Mesendoderm (in vitro differentiated cells): ENCODE results near the gene PTPRZ1.

Source experiments
- DNase-seq: peaks from one replicate; pipeline ENCODE4 v3.0.0; 2013
- H2AK5ac ChIP-seq: 2 replicates; pipeline ENCODE4 v1.6.1; 2013; ENCODE audit warnings: low read length, inconsistent platforms
- H2BK120ac ChIP-seq: 2 replicates; pipeline ENCODE4 v1.6.1; 2013; ENCODE audit warnings: low read depth, mild to moderate bottlenecking, low read length, moderate library complexity, mixed read lengths
- H2BK15ac ChIP-seq: replicated peaks from 2 replicates; pipeline ENCODE4 v1.6.1; 2013; ENCODE audit warnings: low read depth, mild to moderate bottlenecking, moderate library complexity
- H2BK5ac ChIP-seq: 2 replicates; pipeline ENCODE4 v1.6.1; 2013; ENCODE audit warnings: low read length, inconsistent platforms
- H3K18ac ChIP-seq: 2 replicates; pipeline ENCODE4 v1.6.1; 2013; ENCODE audit warnings: mild to moderate bottlenecking, low read length, mixed read lengths
- H3K23ac ChIP-seq: one replicate; pipeline ENCODE4 v1.6.1; 2013; ENCODE audit warnings: low read length
- H3K27ac ChIP-seq: 2 replicates; pipeline ENCODE4 v1.5.1; 2013; ENCODE audit warnings: low read depth, mild to moderate bottlenecking, inconsistent platforms, low read length, moderate library complexity
- H3K27me3 ChIP-seq: 2 replicates; pipeline ENCODE4 v1.6.1; 2013; ENCODE audit warnings: low read length, control low read depth, mild to moderate bottlenecking, inconsistent platforms; ENCODE audit not compliant: insufficient read depth, poor library complexity
- H3K36me3 ChIP-seq: 2 replicates; pipeline ENCODE4 v1.6.1; 2013; ENCODE audit warnings: low read length, inconsistent platforms; ENCODE audit not compliant: control insufficient read depth, insufficient read depth
- H3K4ac ChIP-seq: one replicate; pipeline ENCODE4 v1.6.1; 2013; ENCODE audit warnings: low read depth, mild to moderate bottlenecking, low read length, moderate library complexity
- H3K4me1 ChIP-seq: 2 replicates; pipeline ENCODE4 v1.6.1; 2013; ENCODE audit warnings: low read depth, low read length, inconsistent platforms; ENCODE audit not compliant: control insufficient read depth
- H3K4me2 ChIP-seq: 2 replicates; pipeline ENCODE4 v1.6.1; 2013; ENCODE audit warnings: low read length
- H3K4me3 ChIP-seq: 2 replicates; pipeline ENCODE4 v1.5.1; 2013; ENCODE audit warnings: mild to moderate bottlenecking, low read length
- H3K56ac ChIP-seq: one replicate; pipeline ENCODE4 v1.6.1; 2013; ENCODE audit warnings: low read length
- H3K79me1 ChIP-seq: 2 replicates; pipeline ENCODE4 v1.6.1; 2013; ENCODE audit warnings: low read length, inconsistent platforms
- H3K79me2 ChIP-seq: 2 replicates; pipeline ENCODE4 v1.6.1; 2013; ENCODE audit warnings: mild to moderate bottlenecking, low read length; ENCODE audit not compliant: control insufficient read depth, insufficient read depth
- H3K9ac ChIP-seq: 2 replicates; pipeline ENCODE4 v1.6.1; 2013; ENCODE audit warnings: low read length, inconsistent platforms
- H4K5ac ChIP-seq: one replicate; pipeline ENCODE4 v1.6.1; 2013; ENCODE audit warnings: low read length
- H4K8ac ChIP-seq: one replicate; pipeline ENCODE4 v1.6.1; 2013; ENCODE audit warnings: low read depth, mild to moderate bottlenecking, control low read depth, low read length, moderate library complexity
- WGBS: extraction: QIAGEN DNeasy Blood & Tissue Kit; methylation state at CpG from one replicate; pipeline ENCODE4 v1.1.7; 2013; ENCODE audit warnings: low lambda C conversion rate, missing lambda C conversion rate; ENCODE audit not compliant: insufficient coverage; ENCODE audit errors: extremely low coverage; 5-methylcytosine and 5-hydroxymethylcytosine counted together

Gene PTPRZ1

DNA sequence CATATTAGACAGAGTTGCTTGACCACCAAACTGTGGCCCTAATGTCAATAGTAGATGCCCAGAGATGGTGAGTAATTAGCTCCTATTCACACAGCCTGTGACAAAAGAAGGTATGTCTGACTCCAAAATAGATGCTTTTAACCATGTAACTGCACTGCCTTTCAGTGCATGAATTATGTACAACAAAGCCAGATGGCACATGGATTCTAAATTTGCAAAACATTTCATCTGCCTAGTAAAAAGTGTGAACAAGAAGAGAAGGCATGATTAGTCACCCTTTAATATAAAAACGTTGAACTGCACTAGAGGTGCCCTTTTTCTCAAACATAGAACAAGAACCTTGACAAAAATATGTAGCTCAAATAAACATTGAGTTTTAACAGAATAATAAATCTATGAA lies 35.5 kb upstream of the PTPRZ1 start:
- H3K4me1 ChIP-seq, result no peaks in the 10 kb centered on the region
- no peak overlapping the region for H3K27ac ChIP-seq
- H3K18ac ChIP-seq, result no peak overlapping the region
- H2BK15ac ChIP-seq, result no peak overlapping the region
- no peak overlapping the region for H2BK5ac ChIP-seq
- no CpG with 5 or more reads among the region's 1 CpG for WGBS
- no peak overlapping the region for H3K4me3 ChIP-seq
- H2BK120ac ChIP-seq, result no peak overlapping the region
- H3K36me3 ChIP-seq, result no peaks in the 10 kb centered on the region
- DNase-seq, result no peak
- no peak overlapping the region for H3K4me2 ChIP-seq
- H4K5ac ChIP-seq, result no peak overlapping the region
- no peak overlapping the region for H3K23ac ChIP-seq
- no peaks in the 10 kb centered on the region for H3K79me2 ChIP-seq
- H3K56ac ChIP-seq, result no peak overlapping the region
- H3K27me3 ChIP-seq, result no peaks in the 10 kb centered on the region
- no peak overlapping the region for H3K4ac ChIP-seq
- no peaks in the 10 kb centered on the region for H3K79me1 ChIP-seq
- no peak overlapping the region for H2AK5ac ChIP-seq
- H3K9ac ChIP-seq, result no peak overlapping the region
- H4K8ac ChIP-seq, result no peak overlapping the region

GRCh38 chr7:121847041-121847440 lies 25.9 kb upstream of the PTPRZ1 start:
- H4K5ac ChIP-seq, result no peak overlapping the region
- H4K8ac ChIP-seq, result no peak overlapping the region
- no peak overlapping the region for H3K18ac ChIP-seq
- H3K4ac ChIP-seq, result no peak overlapping the region
- no peak overlapping the region for H2BK120ac ChIP-seq
- no peak overlapping the region for H2BK15ac ChIP-seq
- H2BK5ac ChIP-seq, result no peak overlapping the region
- H3K9ac ChIP-seq, result no peak overlapping the region
- no peaks in the 10 kb centered on the region for H3K4me1 ChIP-seq
- H3K27ac ChIP-seq, result no peak overlapping the region
- H3K4me2 ChIP-seq, result no peak overlapping the region
- WGBS, result no CpG with 5 or more reads among the region's 4 CpGs
- H3K79me1 ChIP-seq, result no peaks in the 10 kb centered on the region
- DNase-seq, result no peak
- H3K36me3 ChIP-seq, result no peaks in the 10 kb centered on the region
- H2AK5ac ChIP-seq, result no peak overlapping the region
- H3K27me3 ChIP-seq, result no peaks in the 10 kb centered on the region
- no peak overlapping the region for H3K4me3 ChIP-seq
- no peak overlapping the region for H3K23ac ChIP-seq
- H3K79me2 ChIP-seq, result no peaks in the 10 kb centered on the region
- H3K56ac ChIP-seq, result no peak overlapping the region

DNA sequence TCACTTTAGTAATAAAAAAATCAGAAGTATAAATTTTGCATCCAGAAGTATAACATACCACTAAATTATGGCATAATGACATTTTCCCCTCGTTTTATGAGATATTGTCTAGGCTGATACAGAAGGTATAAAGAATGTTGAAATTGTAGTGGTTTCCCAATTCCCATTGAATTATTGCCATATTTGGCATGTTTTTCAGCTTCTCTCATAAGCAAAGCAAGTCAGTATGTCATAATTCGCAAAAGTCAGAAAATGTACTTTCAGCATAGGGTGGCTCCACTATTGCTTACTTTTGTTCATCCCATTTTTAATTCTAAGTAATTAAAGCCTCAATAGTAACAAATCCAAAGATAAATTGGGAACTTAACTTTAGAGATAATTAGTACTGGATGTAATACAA lies 19.7 kb upstream of the PTPRZ1 start:
- no peak overlapping the region for H3K4me3 ChIP-seq
- no peaks in the 10 kb centered on the region for H3K27me3 ChIP-seq
- no peak overlapping the region for H2AK5ac ChIP-seq
- H3K4me2 ChIP-seq, result no peak overlapping the region
- no peak overlapping the region for H4K5ac ChIP-seq
- H3K36me3 ChIP-seq, result no peaks in the 10 kb centered on the region
- H3K18ac ChIP-seq, result no peak overlapping the region
- no peak overlapping the region for H3K9ac ChIP-seq
- H3K27ac ChIP-seq, result no peak overlapping the region
- no peak overlapping the region for H3K4ac ChIP-seq
- H3K79me2 ChIP-seq, result no peaks in the 10 kb centered on the region
- no peak overlapping the region for H2BK15ac ChIP-seq
- no peak overlapping the region for H4K8ac ChIP-seq
- DNase-seq, result no peak
- no peaks in the 10 kb centered on the region for H3K79me1 ChIP-seq
- WGBS, result no CpG with 5 or more reads among the region's 2 CpGs
- H3K4me1 ChIP-seq, result no peaks in the 10 kb centered on the region
- no peak overlapping the region for H2BK120ac ChIP-seq
- no peak overlapping the region for H3K56ac ChIP-seq
- H3K23ac ChIP-seq, result no peak overlapping the region
- H2BK5ac ChIP-seq, result no peak overlapping the region

DNA sequence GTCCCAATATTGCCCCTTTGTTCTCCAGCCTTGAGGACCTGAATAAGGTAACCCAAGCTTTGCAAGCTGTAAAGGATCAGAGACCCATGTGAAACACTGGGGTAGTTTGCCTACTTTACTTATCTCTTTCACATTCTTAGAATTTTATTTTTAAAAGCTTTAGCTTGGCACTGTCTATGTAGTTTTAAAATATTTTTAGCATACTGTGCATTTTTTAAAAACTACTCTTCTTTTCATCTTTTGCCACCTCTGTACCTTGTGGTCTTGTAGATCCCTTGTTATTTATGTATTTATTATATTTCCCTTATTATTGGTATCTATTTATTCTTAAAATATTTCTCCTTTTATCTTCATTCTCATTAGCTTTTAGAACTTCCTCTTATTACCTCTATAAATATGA lies 12.0 kb upstream of the PTPRZ1 start:
- Histone ChIP-seq H3K56ac (no peak overlapping the region), H3K79me2 (no peaks in the 10 kb centered on the region), H3K4me3 (no peak overlapping the region), H3K4me1 (no peaks in the 10 kb centered on the region), H3K4ac (no peak overlapping the region), H2BK5ac (no peak overlapping the region), H3K18ac (no peak overlapping the region), H2BK120ac (no peak overlapping the region), H3K23ac (no peak overlapping the region), H2BK15ac (no peak overlapping the region), H3K27me3 (no peaks in the 10 kb centered on the region), H3K27ac (no peak overlapping the region), H4K8ac (no peak overlapping the region), H3K36me3 (no peaks in the 10 kb centered on the region), H3K4me2 (no peak overlapping the region), H3K9ac (no peak overlapping the region), H3K79me1 (no peaks in the 10 kb centered on the region), H2AK5ac (no peak overlapping the region), H4K5ac (no peak overlapping the region)
- DNase-seq, result no peak

GRCh38 chr7:121862591-121862990 lies 10.4 kb upstream of the PTPRZ1 start:
- Histone ChIP-seq H4K8ac (no peak overlapping the region), H2AK5ac (no peak overlapping the region), H2BK120ac (no peak overlapping the region), H3K4me2 (no peak overlapping the region), H3K56ac (no peak overlapping the region), H3K4me1 (no peaks in the 10 kb centered on the region), H3K4ac (no peak overlapping the region), H3K23ac (no peak overlapping the region), H3K36me3 (no peaks in the 10 kb centered on the region), H3K4me3 (no peak overlapping the region), H4K5ac (no peak overlapping the region), H2BK15ac (no peak overlapping the region), H3K9ac (no peak overlapping the region), H3K18ac (no peak overlapping the region), H3K79me1 (no peaks in the 10 kb centered on the region), H3K79me2 (no peaks in the 10 kb centered on the region), H2BK5ac (no peak overlapping the region), H3K27me3 (no peaks in the 10 kb centered on the region), H3K27ac (no peak overlapping the region)
- DNase-seq, result no peak
- no CpG with 5 or more reads among the region's 4 CpGs for WGBS

- Histone ChIP-seq H3K9ac (no peak overlapping the region), H3K4me3 (no peak overlapping the region), H2BK120ac (no peak overlapping the region), H3K79me2 (peaks cover 7% of the 10 kb centered on the region), H3K27ac (no peak overlapping the region), H3K23ac (no peak overlapping the region), H3K56ac (no peak overlapping the region), H2AK5ac (no peak overlapping the region), H3K4me1 (no peaks in the 10 kb centered on the region), H4K8ac (no peak overlapping the region), H3K18ac (no peak overlapping the region), H3K4me2 (no peak overlapping the region), H3K79me1 (no peaks in the 10 kb centered on the region), H2BK5ac (no peak overlapping the region), H4K5ac (no peak overlapping the region), H3K36me3 (no peaks in the 10 kb centered on the region), H3K4ac (no peak overlapping the region), H3K27me3 (no peaks in the 10 kb centered on the region), H2BK15ac (no peak overlapping the region)
- DNase-seq, result no peak
These were observed 1.8 kb upstream of the PTPRZ1 start for GRCh38 chr7:121871188-121871587.
